Ovary (tissue), 9 donors: Measurements from ENCODE around the gene TLCD3A. TPM values are rescaled to one million over a fixed set of nuclear protein-coding genes. Genes with fewer than 3 reads are reported as not detected.

Experiments
- DNase-seq, 5 donors: peaks; one replicate each; pipeline ENCODE4 v3.0.0-alpha.2; 2019 to 2020
- H3K27ac ChIP-seq, 2 donors: fragments of 200-600 bp; one replicate each; pipeline versions ENCODE4 v1.5.1 to v1.8.0; 2019 to 2022
- H3K27me3 ChIP-seq: fragments of 200-600 bp; one replicate; pipeline ENCODE4 v1.8.0; 2022
- H3K36me3 ChIP-seq: fragments of 200-600 bp; sonication (generic); one replicate; pipeline ENCODE4 v1.5.1; 2019
- H3K4me1 ChIP-seq: one replicate; pipeline ENCODE4 v1.8.1; 2013; ENCODE audit warnings: mild to moderate bottlenecking, moderate library complexity; ENCODE audit not compliant: insufficient read depth
- H3K4me3 ChIP-seq: fragments of 200-600 bp; sonication (generic); one replicate; pipeline ENCODE4 v1.5.1; 2017
- H3K9me3 ChIP-seq, 2 donors: fragments of 200-600 bp in 1 of 2; sonication (generic) in 1 of 2; one replicate each; pipeline versions ENCODE4 v1.5.1 to v1.8.1; 2013 to 2019; ENCODE audit warnings: mild to moderate bottlenecking in 1 of 2, moderate library complexity in 1 of 2
- CTCF ChIP-seq, 3 donors: fragments of 450-650 bp in 2 of 3; fragments of 200-600 bp in 1 of 3; IDR thresholded peaks; one replicate each; pipeline versions ENCODE4 v1.5.1 to v1.8.0; 2016 to 2022; ENCODE audit warnings: antibody characterized with exemption in 3 of 3, mild to moderate bottlenecking in 1 of 3
- EP300 ChIP-seq: sonication (generic); formaldehyde crosslinking; IDR thresholded peaks from one replicate; pipeline ENCODE4 v1.6.1; 2017; ENCODE audit warnings: antibody characterized with exemption
- POLR2A ChIP-seq: fragments of 450-650 bp; IDR thresholded peaks from one replicate; pipeline ENCODE4 v1.6.1; 2017; ENCODE audit warnings: antibody characterized with exemption, mild to moderate bottlenecking, moderate library complexity
- WGBS, 3 donors: extraction: QIAGEN DNeasy Blood & Tissue Kit in 1 of 3; methylation state at CpG; one replicate each; pipeline versions ENCODE4 v1.1.5 to v1.1.7; 2013 to 2017; 5-methylcytosine and 5-hydroxymethylcytosine counted together
- intact Hi-C, 4 donors: fragments of 100-400 bp; cut with DNase I; formaldehyde crosslinking; loops; one replicate each; pipeline versions ENCODE4 v1.11.0 to v1.15.1; 2022 to 2023
- polyA plus RNA-seq, 2 donors: library from polyadenylated mRNA; stranded (reverse); fragments of 200-250 nt in 1 of 2; fragments of 350-450 nt in 1 of 2; fragmentation: Illumina TruSeq in 1 of 2; extraction: RNeasy Lipid Tissue Mini Kit (QIAGEN cat#74804) in 1 of 2; gene quantifications; one replicate each; pipeline ENCODE4 v1.2.3, GENCODE V29; 2013 to 2014
- total RNA-seq, 7 donors: library from RNA; depleted of rRNA in 2 of 7; stranded (reverse); fragments of >200 nt in 2 of 7; fragmentation: NEBNext Ultra II Directional in 3 of 7; extraction: Animal tissue kit (Norgen Biotek cat#: 25700) in 3 of 7; gene quantifications; one replicate each; pipeline versions ENCODE4 v1.1.0 to v1.2.4, GENCODE V29; 2016 to 2023
- donor health status: DM: no; HTN: no; CAD: no; lungs with moderate emphysema.
- donor health status: DM: no; HTN: no; CAD: no.
- donor health status: Bipolar disorder and iron deficiency.
- donor health status: DM: yes; HTN: yes; CAD: no.
- donor health status: DM: no; HTN: no; CAD: no.
- donor health status: DM: yes; HTN: yes; CAD: no.

TLCD3A gene
- total and polyA plus RNA-seq, 9 donors: 3.0 to 17.8 (median 13.1) TPM

- no peak overlapping the region for H3K27ac ChIP-seq
- WGBS, 3 donors: 73 to 82% (median 74%) methylated on average over 5 of the region's 5 CpGs
- TF ChIP-seq POLR2A (no peak), EP300 (no peak), CTCF (IDR thresholded peaks at IDR 0.05) (no peak)
- no peak overlapping the region for H3K4me3 ChIP-seq
- intact Hi-C loops: no loop called here
- no peaks in the 10 kb centered on the region for H3K9me3 ChIP-seq
- no peak for DNase-seq
- H3K27me3 ChIP-seq: no peaks in the 10 kb centered on the region
- H3K36me3 ChIP-seq: no peaks in the 10 kb centered on the region
- no peaks in the 10 kb centered on the region for H3K4me1 ChIP-seq
Measured at GRCh38 chr17:721540-721937, 10.9 kb upstream of the TLCD3A start.

GRCh38 chr17:725084-725483 lies 7.3 kb upstream of the TLCD3A start:
- Histone ChIP-seq H3K4me1 (no peaks in the 10 kb centered on the region), H3K27ac (no peak overlapping the region), H3K36me3 (no peaks in the 10 kb centered on the region), H3K27me3 (no peaks in the 10 kb centered on the region), H3K9me3 (no peaks in the 10 kb centered on the region), H3K4me3 (no peak overlapping the region)
- DNase-seq: no peak
- 90 to 97% (median 95%) methylated on average over 14 of the region's 14 CpGs for WGBS, 3 donors
- no peak for TF ChIP-seq EP300
- no peak for TF ChIP-seq CTCF (IDR thresholded peaks at IDR 0.05)
- no peak for TF ChIP-seq POLR2A
- intact Hi-C loops: no loop called here

- no peak for TF ChIP-seq POLR2A
- TF ChIP-seq CTCF (IDR thresholded peaks at IDR 0.05): no peak
- TF ChIP-seq EP300: no peak
- Histone ChIP-seq H3K9me3 (no peaks in the 10 kb centered on the region), H3K4me3 (no peak overlapping the region), H3K36me3 (no peaks in the 10 kb centered on the region), H3K27ac (no peak overlapping the region), H3K4me1 (no peaks in the 10 kb centered on the region), H3K27me3 (no peaks in the 10 kb centered on the region)
- WGBS, 3 donors: 82 to 91% (median 83%) methylated on average over 12 of the region's 12 CpGs
- DNase-seq: no peak
- intact Hi-C loops: no loop called here
Measured at GRCh38 chr17:725746-726145, 6.7 kb upstream of the TLCD3A start.

GRCh38 chr17:726271-726919 lies 6.0 kb upstream of the TLCD3A start:
- intact Hi-C loops: no loop called here
- Histone ChIP-seq H3K4me1 (no peaks in the 10 kb centered on the region), H3K4me3 (no peak overlapping the region), H3K36me3 (no peaks in the 10 kb centered on the region), H3K9me3 (no peaks in the 10 kb centered on the region), H3K27me3 (no peaks in the 10 kb centered on the region), H3K27ac (no peak overlapping the region)
- DNase-seq: no peak
- 50 to 72% (median 59%) methylated on average over 20 of the region's 20 CpGs for WGBS, 3 donors
- TF ChIP-seq CTCF (IDR thresholded peaks at IDR 0.05) (no peak), POLR2A (no peak), EP300 (no peak)
